BLaER1 (cell line): ENCODE data around the gene VTN.

Experiments used
- H3K27ac ChIP-seq: shearing (Covaris generic); formaldehyde crosslinking; 2 replicates; pipeline ENCODE4 v1.8.1; 2022
- H3K27me3 ChIP-seq: shearing (Covaris generic); formaldehyde crosslinking; 2 replicates; pipeline ENCODE4 v1.8.1; 2022
- H3K36me3 ChIP-seq: shearing (Covaris generic); formaldehyde crosslinking; 2 replicates; pipeline ENCODE4 v1.8.1; 2022
- H3K4me1 ChIP-seq: shearing (Covaris generic); formaldehyde crosslinking; 2 replicates; pipeline ENCODE4 v1.8.1; 2022
- H3K4me2 ChIP-seq: shearing (Covaris generic); formaldehyde crosslinking; 2 replicates; pipeline ENCODE4 v1.8.1; 2022
- H3K4me3 ChIP-seq: shearing (Covaris generic); formaldehyde crosslinking; 2 replicates; pipeline ENCODE4 v1.8.1; 2022
- H3K9ac ChIP-seq: shearing (Covaris generic); formaldehyde crosslinking; 2 replicates; pipeline ENCODE4 v1.8.1; 2022
- H3K9me3 ChIP-seq: shearing (Covaris generic); formaldehyde crosslinking; 2 replicates; pipeline ENCODE4 v1.8.1; 2022
- H4K20me1 ChIP-seq: shearing (Covaris generic); formaldehyde crosslinking; 2 replicates; pipeline ENCODE4 v1.8.1; 2022
- Cebpa-rat ChIP-seq: shearing (Covaris generic); IDR thresholded peaks from 2 replicates; pipeline ENCODE4 v1.8.1; 2022

The VTN gene

GRCh38 chr17:28371245-28372202 lies 1.4 kb upstream of the VTN start, which contains the start of gene SARM1:
Gene SARM1 (plus strand): TSS chr17:28371694. CDS start chr17:28372033, 339 bp downstream.
- no peaks in the 10 kb centered on the region for H3K27me3 ChIP-seq
- peak within 1 kb of the TSS; percentile 77 for H3K4me3 ChIP-seq
- H3K4me1 ChIP-seq = peaks cover 32% of the 10 kb centered on the region
- no peak for TF ChIP-seq Cebpa-rat
- peaks cover 49% of the 10 kb centered on the region for H4K20me1 ChIP-seq
- peak within 1 kb of the TSS; percentile 64 for H3K27ac ChIP-seq
- H3K9me3 ChIP-seq = no peaks in the 10 kb centered on the region
- H3K9ac ChIP-seq = peak within 1 kb of the TSS; percentile 73
- H3K36me3 ChIP-seq = peaks cover 10% of the 10 kb centered on the region; the same call in 1 of the 2 replicates
- peak within 1 kb of the TSS; percentile 95 for H3K4me2 ChIP-seq

- peak overlapping the region; percentile 77 for H3K4me3 ChIP-seq
- H3K36me3 ChIP-seq = peaks cover 10% of the 10 kb centered on the region; the same call in 1 of the 2 replicates
- no peaks in the 10 kb centered on the region for H3K9me3 ChIP-seq
- H3K27ac ChIP-seq = no peak overlapping the region
- peaks cover 43% of the 10 kb centered on the region for H4K20me1 ChIP-seq
- peak overlapping the region; percentile 95 for H3K4me2 ChIP-seq
- no peaks in the 10 kb centered on the region for H3K27me3 ChIP-seq
- H3K9ac ChIP-seq = no peak overlapping the region
- TF ChIP-seq Cebpa-rat = no peak
- peaks cover 32% of the 10 kb centered on the region for H3K4me1 ChIP-seq
These were observed 617 bp upstream of the VTN start for GRCh38 chr17:28370744-28371103.

DNA sequence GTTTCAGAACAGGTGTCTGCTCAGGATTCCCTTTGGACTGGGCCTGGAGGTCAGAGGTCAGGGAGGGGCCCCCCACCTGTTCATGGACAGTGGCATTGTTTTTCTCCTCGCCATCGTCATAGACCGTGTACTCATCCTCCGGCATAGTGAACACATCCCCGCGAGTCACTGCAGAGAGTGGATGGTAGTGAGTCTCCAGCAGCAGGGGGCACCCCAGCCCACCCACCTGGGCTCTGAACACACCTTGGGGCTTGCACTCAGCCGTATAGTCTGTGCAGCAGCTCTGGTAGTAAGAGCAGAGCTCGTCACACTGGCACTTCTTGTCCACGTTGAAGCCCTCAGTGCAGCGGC lies 448 bp downstream of the VTN start:
- H3K27ac ChIP-seq = no peak overlapping the region
- H4K20me1 ChIP-seq = peaks cover 32% of the 10 kb centered on the region
- H3K27me3 ChIP-seq = no peaks in the 10 kb centered on the region
- H3K9me3 ChIP-seq = no peaks in the 10 kb centered on the region
- no peak overlapping the region for H3K4me2 ChIP-seq
- H3K4me3 ChIP-seq = no peak overlapping the region
- H3K36me3 ChIP-seq = peaks cover 15% of the 10 kb centered on the region; the same call in 1 of the 2 replicates
- H3K9ac ChIP-seq = no peak overlapping the region
- peaks cover 32% of the 10 kb centered on the region for H3K4me1 ChIP-seq
- no peak for TF ChIP-seq Cebpa-rat

DNA sequence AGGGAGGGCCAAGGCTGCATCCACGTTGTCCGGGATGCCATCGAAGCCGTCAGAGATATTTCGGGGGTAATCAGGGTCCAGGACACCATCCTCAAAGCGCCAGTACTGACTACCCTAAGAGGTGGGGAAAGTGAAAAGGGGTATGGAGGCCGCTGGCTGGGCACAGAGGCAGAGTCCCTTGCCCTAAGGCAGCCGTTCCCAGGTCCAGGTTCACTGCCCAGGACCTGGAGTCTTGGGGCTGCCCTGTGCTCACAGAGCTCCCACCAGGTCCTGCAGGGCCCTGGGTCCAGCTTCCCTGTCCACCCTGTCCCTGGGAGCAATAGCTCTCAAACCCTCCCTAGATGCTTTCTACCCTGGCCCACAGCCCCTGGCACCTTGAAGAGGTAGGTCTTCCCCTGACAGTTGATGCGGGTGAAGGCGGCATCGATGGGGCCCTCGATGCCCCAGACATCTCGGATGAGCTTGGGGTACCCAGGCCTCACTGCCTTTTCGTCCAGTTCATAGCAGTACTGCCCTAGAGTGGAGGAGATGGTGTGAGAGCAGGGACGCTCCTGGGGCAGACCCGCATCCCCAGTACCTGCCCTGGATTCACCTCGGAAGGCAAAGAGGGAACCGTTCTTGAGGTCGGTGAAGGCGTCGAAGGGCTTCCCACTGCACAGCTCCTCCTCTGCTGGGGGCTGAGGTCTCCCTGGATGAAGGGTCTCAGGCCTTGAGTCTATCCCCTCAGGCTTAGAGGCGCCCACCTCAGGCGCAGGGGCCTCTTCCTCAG lies 1.0 kb downstream of the VTN start:
- peaks cover 27% of the 10 kb centered on the region for H4K20me1 ChIP-seq
- peaks cover 32% of the 10 kb centered on the region for H3K4me1 ChIP-seq
- TF ChIP-seq Cebpa-rat = no peak
- no peaks in the 10 kb centered on the region for H3K27me3 ChIP-seq
- 0 out of 2 replicates have a peak overlapping the region, but pooled peaks have one; percentile 15 for H3K9ac ChIP-seq
- H3K9me3 ChIP-seq = no peaks in the 10 kb centered on the region
- H3K4me3 ChIP-seq = no peak overlapping the region
- no peak overlapping the region for H3K27ac ChIP-seq
- H3K36me3 ChIP-seq = peaks cover 16% of the 10 kb centered on the region
- H3K4me2 ChIP-seq = no peak overlapping the region

- H3K4me2 ChIP-seq = no peak overlapping the region
- peaks cover 19% of the 10 kb centered on the region for H4K20me1 ChIP-seq
- no peak overlapping the region for H3K27ac ChIP-seq
- no peak overlapping the region for H3K4me3 ChIP-seq
- peaks cover 27% of the 10 kb centered on the region for H3K4me1 ChIP-seq
- H3K27me3 ChIP-seq = no peaks in the 10 kb centered on the region
- H3K9ac ChIP-seq = 0 out of 2 replicates have a peak overlapping the region, but pooled peaks have one; percentile 15
- no peaks in the 10 kb centered on the region for H3K9me3 ChIP-seq
- TF ChIP-seq Cebpa-rat = no peak
- H3K36me3 ChIP-seq = peaks cover 23% of the 10 kb centered on the region
These were observed 1.7 kb downstream of the VTN start for GRCh38 chr17:28368306-28368831.

DNA sequence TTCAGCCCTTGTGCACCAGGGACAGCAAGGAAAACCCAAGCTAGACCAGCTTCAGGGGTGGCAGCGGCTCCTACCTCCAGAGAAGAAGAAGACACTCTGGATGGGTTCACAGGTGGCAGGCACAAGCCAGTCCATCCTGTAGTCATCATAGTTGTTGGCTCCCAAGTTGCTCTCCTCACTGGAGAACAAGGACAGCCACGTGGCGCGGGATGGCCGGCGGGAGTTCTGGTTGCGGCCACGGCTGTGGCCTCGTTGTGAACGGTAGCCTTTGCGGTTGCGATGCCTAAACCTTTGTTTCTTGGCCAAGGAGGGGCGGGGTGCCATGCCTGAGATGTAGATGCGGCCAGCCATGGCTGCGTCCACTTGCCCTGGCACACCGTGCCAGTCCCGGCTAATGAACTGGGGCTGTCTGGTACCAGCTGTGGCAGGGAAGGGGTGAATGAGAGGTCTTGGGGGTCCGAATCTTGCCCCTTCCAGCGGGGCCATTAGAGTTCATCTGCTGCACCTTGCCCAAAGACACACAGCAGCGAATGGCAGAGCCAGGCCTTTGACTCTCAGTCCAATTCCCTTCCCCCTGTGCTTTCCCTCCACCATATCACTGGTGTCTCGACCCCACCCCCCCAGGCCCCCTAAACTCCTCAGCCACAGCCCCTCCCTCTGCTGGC lies 2.3 kb downstream of the VTN start:
- Histone ChIP-seq H3K27ac (no peak overlapping the region), H3K9me3 (no peaks in the 10 kb centered on the region), H4K20me1 (peaks cover 13% of the 10 kb centered on the region), H3K27me3 (no peaks in the 10 kb centered on the region), H3K36me3 (peaks cover 29% of the 10 kb centered on the region), H3K4me2 (no peak overlapping the region), H3K9ac (no peak overlapping the region), H3K4me3 (no peak overlapping the region), H3K4me1 (peaks cover 21% of the 10 kb centered on the region)
- no peak for TF ChIP-seq Cebpa-rat

GRCh38 chr17:28366605-28367004 lies 3.5 kb downstream of the VTN start:
- H3K9ac ChIP-seq = no peak overlapping the region
- no peak overlapping the region for H3K4me3 ChIP-seq
- peaks cover 40% of the 10 kb centered on the region for H3K36me3 ChIP-seq
- H3K4me1 ChIP-seq = peaks cover 14% of the 10 kb centered on the region
- no peaks in the 10 kb centered on the region for H3K27me3 ChIP-seq
- no peak overlapping the region for H3K4me2 ChIP-seq
- H3K9me3 ChIP-seq = no peaks in the 10 kb centered on the region
- H4K20me1 ChIP-seq = 0 out of 2 replicates have a peak, but pooled peaks cover 6% of the 10 kb centered on the region
- H3K27ac ChIP-seq = no peak overlapping the region
- TF ChIP-seq Cebpa-rat = no peak

GRCh38 chr17:28365487-28365886 lies 4.6 kb downstream of the VTN start:
- no peak for TF ChIP-seq Cebpa-rat
- H3K27me3 ChIP-seq = no peaks in the 10 kb centered on the region
- no peak overlapping the region for H3K4me2 ChIP-seq
- no peak overlapping the region for H3K4me3 ChIP-seq
- H3K36me3 ChIP-seq = peaks cover 52% of the 10 kb centered on the region
- 0 out of 2 replicates have a peak, but pooled peaks cover 6% of the 10 kb centered on the region for H4K20me1 ChIP-seq
- H3K27ac ChIP-seq = no peak overlapping the region
- no peak overlapping the region for H3K9ac ChIP-seq
- H3K4me1 ChIP-seq = peaks cover 7% of the 10 kb centered on the region
- no peaks in the 10 kb centered on the region for H3K9me3 ChIP-seq

DNA sequence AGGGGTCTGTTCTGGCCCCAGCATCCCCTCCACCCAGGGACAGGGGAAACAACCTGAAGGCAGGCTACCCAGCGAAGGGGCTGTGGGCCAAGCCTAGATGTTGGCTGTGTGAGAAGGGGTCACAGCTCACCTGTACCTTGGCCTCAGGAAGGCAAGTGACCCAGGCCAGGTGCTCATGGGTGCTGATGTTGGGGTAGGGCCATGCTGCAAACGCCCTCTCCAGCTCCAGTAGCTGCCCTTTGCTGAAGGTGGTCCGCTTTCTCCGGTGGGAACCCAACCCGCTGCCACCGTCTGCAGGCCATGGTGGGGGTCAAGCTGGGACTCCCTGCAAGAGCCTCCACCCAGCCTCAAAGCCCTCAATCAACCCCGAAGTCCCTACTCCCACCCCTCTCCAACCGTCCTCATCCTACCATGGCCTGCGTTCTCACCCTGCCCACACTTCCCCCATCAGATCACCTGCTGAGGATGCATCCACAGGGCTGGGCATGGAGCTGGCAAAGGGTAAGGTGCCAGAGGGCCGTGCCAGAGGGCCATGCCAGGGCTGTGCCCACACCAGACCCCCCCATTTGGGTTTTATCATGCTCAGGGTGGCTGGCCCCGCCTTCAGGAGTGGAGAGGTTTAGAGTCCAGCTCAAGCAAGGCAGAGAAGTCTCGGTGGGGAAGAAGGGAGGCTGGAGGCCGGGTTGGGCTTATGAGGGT lies 5.3 kb downstream of the VTN start, which contains the start of gene SEBOX:
SEBOX (minus strand) TSS at position 535 of the 699 bp plus-strand sequence; CDS start at position 487, 48 bp downstream.
- H3K4me2 ChIP-seq = no peak within 1 kb of the TSS
- no peak within 1 kb of the TSS for H3K27ac ChIP-seq
- peaks cover under 1% of the 10 kb centered on the region; the same call in 1 of the 2 replicates for H3K4me1 ChIP-seq
- peaks cover 58% of the 10 kb centered on the region for H3K36me3 ChIP-seq
- no peak within 1 kb of the TSS for H3K9ac ChIP-seq
- no peak for TF ChIP-seq Cebpa-rat
- H3K27me3 ChIP-seq = no peaks in the 10 kb centered on the region
- no peak within 1 kb of the TSS for H3K4me3 ChIP-seq
- no peaks in the 10 kb centered on the region for H3K9me3 ChIP-seq
- H4K20me1 ChIP-seq = 0 out of 2 replicates have a peak, but pooled peaks cover 2% of the 10 kb centered on the region
